Fibroblast of lung (primary cell): ENCODE results near the gene CERS1. TPM values are rescaled to one million over a fixed set of nuclear protein-coding genes. Genes with fewer than 3 reads are reported as not detected.

Experiments used
- DNase-seq, 2 donors: peaks; one replicate each; pipeline versions ENCODE4 v3.0.0 to v3.0.0-alpha.2; 2010; ENCODE audit warnings: low read depth in 2 of 2
- H2AFZ ChIP-seq: 2 replicates; pipeline ENCODE4 v1.5.1; 2012; ENCODE audit warnings: low read length, control low read depth, inconsistent platforms
- H3K27ac ChIP-seq: 2 replicates; pipeline ENCODE4 v1.5.1; 2011; ENCODE audit warnings: low read length, control low read depth; ENCODE audit not compliant: insufficient read depth
- H3K27me3 ChIP-seq: 2 replicates; pipeline ENCODE4 v1.5.1; 2011; ENCODE audit warnings: mild to moderate bottlenecking, low read length; ENCODE audit not compliant: control insufficient read depth, insufficient read depth
- H3K36me3 ChIP-seq: 2 replicates; pipeline ENCODE4 v1.5.1; 2011; ENCODE audit warnings: low read length; ENCODE audit not compliant: control insufficient read depth, insufficient read depth
- H3K4me1 ChIP-seq: 2 replicates; pipeline ENCODE4 v1.5.1; 2011; ENCODE audit warnings: low read length; ENCODE audit not compliant: control insufficient read depth, insufficient read depth; ENCODE audit errors: extremely low read depth
- H3K4me2 ChIP-seq: 2 replicates; pipeline ENCODE4 v1.5.1; 2011; ENCODE audit warnings: low read length, control low read depth; ENCODE audit not compliant: insufficient read depth; ENCODE audit errors: extremely low read depth
- H3K4me3 ChIP-seq, 4 experiments: fragments of 200-600 bp in 1 of 4; sonication (generic) in 1 of 4; replicated peaks in 1 of 4; 2 replicates each; pipeline ENCODE4 v1.5.1; 2011 to 2016; ENCODE audit warnings: low read length in 4 of 4, low read depth in 3 of 4, mild to moderate bottlenecking in 3 of 4, control low read depth in 2 of 4, inconsistent platforms in 1 of 4, mixed read lengths in 1 of 4; ENCODE audit not compliant: insufficient read depth in 1 of 4; ENCODE audit errors: control extremely low read depth in 1 of 4
- H3K79me2 ChIP-seq: 2 replicates; pipeline ENCODE4 v1.5.1; 2012; ENCODE audit warnings: mild to moderate bottlenecking, low read length, inconsistent platforms; ENCODE audit not compliant: control insufficient read depth, insufficient read depth
- H3K9ac ChIP-seq: 2 replicates; pipeline ENCODE4 v1.5.1; 2011; ENCODE audit warnings: mild to moderate bottlenecking, low read length, control low read depth; ENCODE audit not compliant: insufficient read depth
- H3K9me3 ChIP-seq: 2 replicates; pipeline ENCODE4 v1.5.1; 2012; ENCODE audit warnings: low read depth, low read length; ENCODE audit not compliant: control insufficient read depth, insufficient read depth
- H4K20me1 ChIP-seq: 2 replicates; pipeline ENCODE4 v1.5.1; 2011; ENCODE audit warnings: low read length; ENCODE audit not compliant: control insufficient read depth, insufficient read depth; ENCODE audit errors: extremely low read depth
- CTCF ChIP-seq, 2 donors: IDR thresholded peaks in 1 of 2; conservative IDR thresholded peaks in 1 of 2; 1 replicate in 1 of 2; 2 replicates in 1 of 2; pipeline ENCODE4 v1.5.1; 2011 to 2012; ENCODE audit warnings: low read length in 2 of 2, control low read depth in 1 of 2, inconsistent platforms in 1 of 2, low read depth in 1 of 2, mild to moderate bottlenecking in 1 of 2
- EZH2 ChIP-seq: IDR thresholded peaks from 2 replicates; pipeline ENCODE4 v1.5.1; 2012; ENCODE audit warnings: low read length, control low read depth, mild to moderate bottlenecking; ENCODE audit errors: missing control alignments
- polyA plus RNA-seq, 2 donors: library from polyadenylated mRNA; depleted of rRNA in 1 of 2; stranded (reverse) in 1 of 2; unstranded in 1 of 2; fragments of >200 nt; gene quantifications; 2 replicates each; pipeline ENCODE4 v1.2.1, GENCODE V29; 2011 to 2012; ENCODE audit warnings: missing spikeins in 1 of 2
- total RNA-seq: library from RNA; depleted of rRNA; stranded (reverse); fragments of >200 nt; gene quantifications from 2 replicates; pipeline ENCODE4 v1.2.1, GENCODE V29; 2014

Gene CERS1
- total and polyA plus RNA-seq, 2 donors (not counting 1 experiment from before 2014, with no cell fraction given): 0.23 to 1.7 TPM

- TF ChIP-seq CTCF (conservative IDR thresholded peaks at IDR 0.05 in 1 of 2, IDR thresholded peaks at IDR 0.05 in 1 of 2; ENCODE audit: low read depth in 1 of 2, low read length in 2 of 2) (no peak), EZH2 (no peak)
These were observed 4.9 kb upstream of the CERS1 start for GRCh38 chr19:18900700-18901481.

GRCh38 chr19:18899624-18900560 lies 3.9 kb upstream of the CERS1 start:
- no peaks in the 10 kb centered on the region for H4K20me1 ChIP-seq
- DNase-seq: no peak
- H3K27ac ChIP-seq: no peak overlapping the region
- peaks cover 2% of the 10 kb centered on the region for H3K4me1 ChIP-seq
- H3K4me2 ChIP-seq: no peak overlapping the region
- H3K9ac ChIP-seq: no peak overlapping the region
- TF ChIP-seq EZH2: no peak
- TF ChIP-seq CTCF (conservative IDR thresholded peaks at IDR 0.05 in 1 of 2, IDR thresholded peaks at IDR 0.05 in 1 of 2; ENCODE audit: low read depth in 1 of 2, low read length in 2 of 2): no peak
- no peak overlapping the region for H3K4me3 ChIP-seq
- H3K79me2 ChIP-seq: no peaks in the 10 kb centered on the region
- no peaks in the 10 kb centered on the region for H3K9me3 ChIP-seq
- peaks cover 14% of the 10 kb centered on the region for H3K36me3 ChIP-seq
- no peak overlapping the region for H2AFZ ChIP-seq
- peaks cover 5% of the 10 kb centered on the region for H3K27me3 ChIP-seq

More at GRCh38 chr19:18900700-18901481, 4.9 kb upstream of the CERS1 start:
- Histone ChIP-seq H2AFZ (no peak overlapping the region), H3K79me2 (no peaks in the 10 kb centered on the region), H3K27me3 (peaks cover 4% of the 10 kb centered on the region), H3K4me1 (peaks cover 2% of the 10 kb centered on the region), H3K27ac (no peak overlapping the region), H3K9ac (no peak overlapping the region), H3K9me3 (no peaks in the 10 kb centered on the region), H3K36me3 (peaks cover 20% of the 10 kb centered on the region), H3K4me3 (no peak overlapping the region), H3K4me2 (no peak overlapping the region), H4K20me1 (no peaks in the 10 kb centered on the region)
- DNase-seq: no peak
